Hepatic stellate cell (primary cell): ENCODE data around the gene GFRAL.
"Not testable (repeated sequence)": the region's sequence is repeated elsewhere in the genome, so short reads cannot be mapped to it uniquely, and the experiment has no call there.

Source experiments
- DNase-seq: peaks from one replicate; pipeline ENCODE4 v3.0.0; 2011; ENCODE audit warnings: low spot score

Gene GFRAL, protein sequence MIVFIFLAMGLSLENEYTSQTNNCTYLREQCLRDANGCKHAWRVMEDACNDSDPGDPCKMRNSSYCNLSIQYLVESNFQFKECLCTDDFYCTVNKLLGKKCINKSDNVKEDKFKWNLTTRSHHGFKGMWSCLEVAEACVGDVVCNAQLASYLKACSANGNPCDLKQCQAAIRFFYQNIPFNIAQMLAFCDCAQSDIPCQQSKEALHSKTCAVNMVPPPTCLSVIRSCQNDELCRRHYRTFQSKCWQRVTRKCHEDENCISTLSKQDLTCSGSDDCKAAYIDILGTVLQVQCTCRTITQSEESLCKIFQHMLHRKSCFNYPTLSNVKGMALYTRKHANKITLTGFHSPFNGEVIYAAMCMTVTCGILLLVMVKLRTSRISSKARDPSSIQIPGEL

GRCh38 chr6:55327169-55327568 is at the start of gene GFRAL:
TSS of gene GFRAL (plus strand) at chr6:55327469. CDS start at chr6:55327555, 86 bp downstream.
- DNase-seq = no peak

DNA sequence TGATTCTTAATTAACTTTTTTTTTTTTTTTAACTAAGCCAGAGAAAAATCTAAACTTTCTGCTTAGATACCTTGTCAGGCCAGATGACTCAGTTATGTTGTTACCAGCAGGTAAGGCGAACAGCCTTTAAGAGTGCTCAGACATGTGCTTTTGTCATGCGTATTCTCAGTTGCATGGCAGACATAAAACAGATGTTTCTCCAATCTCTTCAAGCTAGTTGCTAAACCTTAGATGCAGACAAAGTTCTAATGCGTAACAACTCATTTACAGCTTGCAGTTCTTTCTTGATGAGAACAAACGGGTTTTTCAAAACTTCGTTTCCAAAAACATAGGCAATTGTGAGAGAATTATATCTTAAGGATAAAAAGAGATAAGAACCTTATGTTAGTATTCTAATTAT is 49.6 kb upstream of the GFRAL start:
- no peak for DNase-seq

GRCh38 chr6:55281215-55281614 is 46.1 kb upstream of the GFRAL start:
- no peak for DNase-seq

DNA sequence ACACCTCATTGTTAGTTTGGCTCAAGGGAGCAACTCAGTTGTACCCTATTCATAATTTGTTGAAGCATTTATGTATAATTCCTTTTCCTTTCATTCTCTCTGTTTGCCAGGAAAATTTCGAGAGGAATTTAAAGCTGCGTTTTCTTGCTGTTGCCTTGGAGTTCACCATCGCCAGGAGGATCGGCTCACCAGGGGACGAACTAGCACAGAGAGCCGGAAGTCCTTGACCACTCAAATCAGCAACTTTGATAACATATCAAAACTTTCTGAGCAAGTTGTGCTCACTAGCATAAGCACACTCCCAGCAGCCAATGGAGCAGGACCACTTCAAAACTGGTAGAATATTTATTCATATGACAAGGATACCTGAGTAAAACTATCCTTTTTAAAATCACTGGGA is 45.2 kb upstream of the GFRAL start:
- DNase-seq = no peak

DNA sequence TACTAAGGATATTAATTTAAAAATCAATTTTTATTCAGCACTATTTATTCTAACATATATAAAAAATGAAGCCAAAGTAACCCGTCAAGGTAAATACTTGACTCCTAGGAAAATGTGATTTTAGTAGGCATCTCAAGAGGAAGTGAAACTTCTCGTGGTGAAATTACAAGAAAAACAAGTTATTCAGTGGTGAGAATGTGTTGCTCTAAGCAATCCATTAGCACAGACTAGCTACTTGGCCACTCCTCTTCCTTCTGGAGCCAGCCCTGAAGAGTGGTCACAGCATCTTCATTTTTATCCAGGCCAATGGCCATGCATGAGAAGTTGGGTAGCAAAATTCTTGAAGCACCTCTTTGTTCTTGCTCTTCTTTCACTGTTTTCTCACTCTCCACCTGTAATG is 40.4 kb upstream of the GFRAL start:
- DNase-seq = no peak

DNA sequence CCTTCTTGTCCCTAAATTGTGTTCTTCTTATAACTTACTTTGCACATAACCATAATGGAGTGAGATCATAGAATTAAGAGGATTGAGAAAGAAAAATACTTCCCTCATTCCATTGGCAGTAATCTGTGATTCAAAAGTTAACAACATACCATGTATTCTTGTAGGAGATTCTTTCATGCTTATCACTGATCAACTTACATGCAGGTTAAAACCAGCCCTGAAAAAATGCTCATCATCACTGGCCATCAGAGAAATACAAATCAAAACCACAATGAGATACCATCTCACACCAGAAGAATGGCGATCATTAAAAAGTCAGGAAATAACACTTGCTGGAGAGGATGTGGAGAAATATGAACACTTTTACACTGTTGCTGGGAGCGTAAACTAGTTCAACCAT is 36.5 kb upstream of the GFRAL start:
- DNase-seq = no peak

- DNase-seq = no peak
These were observed 34.2 kb upstream of the GFRAL start for GRCh38 chr6:55293116-55293515.

GRCh38 chr6:55297214-55297613 is 30.1 kb upstream of the GFRAL start:
- not testable (repeated sequence) for DNase-seq

GRCh38 chr6:55299286-55299985 is 27.8 kb upstream of the GFRAL start:
- DNase-seq = no peak

DNA sequence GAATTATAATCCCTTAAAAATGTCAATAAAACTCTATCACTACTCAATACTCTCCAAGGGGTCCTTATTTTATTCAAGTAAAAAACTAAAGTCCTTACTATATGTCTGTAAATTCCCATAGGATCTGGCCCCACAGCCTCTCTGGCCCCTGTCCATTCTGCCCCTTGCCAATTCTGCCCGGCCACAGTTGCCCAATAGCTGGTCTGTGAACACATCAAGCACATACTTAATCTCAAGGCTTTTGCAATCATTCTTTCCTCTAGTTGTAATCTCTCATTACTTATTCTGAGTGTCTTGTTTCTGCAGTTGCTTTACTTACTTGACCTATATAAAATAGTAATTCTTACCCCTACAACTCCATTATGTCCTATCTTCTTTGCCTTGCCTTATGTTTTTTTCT is 22.5 kb upstream of the GFRAL start:
- no peak for DNase-seq

- no peak for DNase-seq
These were observed 7.1 kb upstream of the GFRAL start for GRCh38 chr6:55319961-55320695.

GRCh38 chr6:55320696-55321086 is 6.6 kb upstream of the GFRAL start:
- DNase-seq = no peak

DNA sequence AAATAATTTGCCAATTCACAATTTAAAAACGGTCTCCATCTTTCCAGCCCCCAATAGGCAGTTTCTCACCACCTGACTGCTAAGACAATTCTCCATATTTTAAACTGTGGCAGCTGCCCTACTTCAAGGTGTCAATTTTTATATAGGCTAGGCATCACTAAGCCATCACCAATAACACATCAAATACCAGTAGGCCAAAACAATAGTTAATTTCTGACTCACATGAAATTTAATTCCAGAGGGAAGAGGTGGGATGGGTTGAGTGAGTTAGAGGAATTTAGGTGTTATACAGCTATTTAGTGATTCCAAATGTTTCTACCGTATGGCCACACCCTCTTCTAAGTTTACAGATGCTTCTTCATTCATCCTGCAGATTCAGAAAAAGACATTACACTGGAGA is 49.9 kb downstream of the GFRAL start:
- DNase-seq = no peak

DNA sequence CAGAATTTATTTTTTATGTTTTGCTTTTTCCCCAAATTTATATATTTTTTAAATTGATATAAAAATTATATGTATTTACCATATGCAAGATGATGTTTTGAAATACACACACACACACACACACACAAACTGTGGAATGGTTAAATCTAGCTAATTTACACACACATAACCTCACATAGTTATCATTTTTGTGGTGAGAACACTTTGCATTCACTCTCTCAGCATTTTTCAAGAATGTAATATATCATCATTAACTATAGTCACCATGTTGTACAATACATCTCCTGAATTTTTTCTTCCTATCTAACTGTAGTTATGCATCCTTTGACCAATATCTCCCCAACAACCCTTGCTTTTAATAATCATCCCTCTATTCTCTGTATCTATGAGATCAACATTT is 52.2 kb downstream of the GFRAL start:
- no peak for DNase-seq

GRCh38 chr6:55379895-55380294 is 52.6 kb downstream of the GFRAL start:
- DNase-seq = no peak

DNA sequence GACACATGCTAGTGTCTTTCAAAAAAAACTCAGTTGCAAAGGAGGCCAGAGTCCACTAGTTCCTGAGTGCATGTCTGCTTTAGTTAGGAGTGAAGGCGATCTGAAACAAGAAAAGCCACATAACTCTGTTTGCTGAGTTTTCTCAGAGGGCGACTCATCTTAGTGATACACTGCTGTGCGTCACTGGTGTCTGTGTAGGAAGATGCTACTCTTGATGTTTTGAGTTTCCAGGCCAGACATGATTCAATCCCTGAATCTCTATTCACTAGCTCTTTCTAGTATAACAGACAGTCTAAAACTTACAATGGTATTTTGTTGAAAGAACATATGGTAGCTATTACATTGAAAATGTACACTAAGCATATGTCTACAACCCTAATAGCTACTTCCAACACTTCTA is 60.9 kb downstream of the GFRAL start:
- no peak for DNase-seq

DNA sequence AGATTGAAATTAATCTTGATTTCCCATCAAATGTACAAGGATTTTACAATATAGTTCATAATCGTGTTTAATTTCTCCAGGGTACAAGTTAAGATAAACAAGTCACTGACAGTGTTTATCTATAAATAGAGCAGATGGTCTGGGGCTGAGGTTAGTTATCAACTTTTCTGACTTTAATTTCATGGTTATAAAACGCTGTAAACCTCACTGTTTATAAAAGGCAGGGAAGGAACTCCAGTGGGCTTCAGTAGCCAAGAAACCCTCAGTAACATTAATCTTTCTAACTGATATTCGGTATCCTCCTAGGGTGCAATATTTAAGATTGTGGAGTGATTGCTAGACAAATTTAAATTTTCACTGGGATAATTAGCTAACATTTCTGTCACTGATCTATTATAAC is 68.6 kb downstream of the GFRAL start:
- no peak for DNase-seq

GRCh38 chr6:55397986-55398385 is 70.7 kb downstream of the GFRAL start:
- no peak for DNase-seq

GRCh38 chr6:55399351-55399750 is 72.1 kb downstream of the GFRAL start:
- DNase-seq = no peak

- DNase-seq = no peak
These were observed 78.4 kb downstream of the GFRAL start for GRCh38 chr6:55405474-55406235.

- no peak for DNase-seq
These were observed 83.4 kb downstream of the GFRAL start for GRCh38 chr6:55410674-55411073.

DNA sequence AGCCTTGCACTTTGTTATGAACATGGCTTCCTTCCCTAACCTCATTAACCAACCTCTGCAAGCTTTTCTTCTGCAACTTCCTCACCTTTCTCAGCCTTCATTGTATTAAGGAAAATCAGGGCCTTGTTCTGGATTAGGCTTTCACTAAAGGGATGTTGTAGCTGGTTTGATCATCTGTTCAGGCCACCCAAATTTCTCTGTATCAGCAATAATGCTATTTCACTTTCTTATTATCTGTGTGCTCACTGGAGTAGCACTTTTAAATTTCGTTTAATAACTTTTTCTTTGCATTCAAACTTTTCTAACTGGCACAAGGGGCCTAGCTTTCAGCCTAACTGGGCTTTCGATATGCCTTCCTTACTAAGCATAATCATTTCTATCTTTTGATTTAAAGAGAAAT is 96.7 kb downstream of the GFRAL start:
- no peak for DNase-seq
